Kidney glomerular epithelial cell (primary cell): Measurements from ENCODE around the gene MRC2.
"Not testable (repeated sequence)": the region's sequence is repeated elsewhere in the genome, so short reads cannot be mapped to it uniquely, and the experiment has no call there.

Experiments
- DNase-seq: peaks from one replicate; lab custom pipeline; 2025; lab: John Stamatoyannopoulos, UW

The MRC2 gene

GRCh38 chr17:62679866-62680377, 52.5 kb downstream of the MRC2 start:
- DNase-seq: no peak

DNA sequence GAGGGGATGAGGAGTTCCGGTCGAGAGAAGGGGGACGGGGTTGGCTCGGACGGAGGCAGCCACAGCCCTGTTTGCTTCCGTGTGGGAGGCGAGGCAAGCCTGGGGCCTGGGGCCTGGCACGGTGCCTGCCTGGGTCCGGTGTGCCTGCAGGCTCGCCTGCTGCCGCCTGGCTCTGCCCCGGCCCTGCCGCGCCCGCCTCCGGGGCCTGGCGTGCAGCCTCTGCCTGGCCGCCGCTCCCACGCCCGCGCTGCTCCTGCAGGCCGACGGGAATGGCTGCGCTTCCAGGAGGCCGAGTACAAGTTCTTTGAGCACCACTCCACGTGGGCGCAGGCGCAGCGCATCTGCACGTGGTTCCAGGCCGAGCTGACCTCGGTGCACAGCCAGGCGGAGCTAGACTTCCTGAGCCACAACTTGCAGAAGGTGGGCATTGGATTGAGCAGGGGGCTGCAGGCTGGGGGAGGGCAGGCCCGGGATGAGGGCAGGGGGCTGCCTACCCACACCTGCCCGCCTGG, 53.1 kb downstream of the MRC2 start:
- DNase-seq: no peak

GRCh38 chr17:62681061-62681938, 53.8 kb downstream of the MRC2 start:
- DNase-seq: no peak

DNA sequence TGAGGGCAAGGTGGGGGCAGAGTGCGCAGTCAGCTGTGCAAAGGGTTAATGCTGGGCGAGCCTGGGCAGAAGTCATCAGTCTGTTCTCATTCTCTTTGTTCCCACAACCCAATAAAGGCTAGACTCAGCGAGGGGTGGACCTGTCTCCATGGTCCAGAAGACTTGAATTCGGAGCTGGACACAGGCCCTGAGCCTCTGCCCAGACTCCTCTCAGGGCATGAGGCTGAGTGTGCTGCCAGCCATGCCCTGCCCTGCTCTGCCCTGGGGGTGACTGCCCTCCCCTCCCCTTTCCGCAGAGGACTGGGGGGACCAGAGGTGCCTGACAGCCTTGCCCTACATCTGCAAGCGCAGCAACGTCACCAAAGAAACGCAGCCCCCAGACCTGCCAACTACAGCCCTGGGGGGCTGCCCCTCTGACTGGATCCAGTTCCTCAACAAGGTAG, 54.5 kb downstream of the MRC2 start:
- no peak for DNase-seq

DNA sequence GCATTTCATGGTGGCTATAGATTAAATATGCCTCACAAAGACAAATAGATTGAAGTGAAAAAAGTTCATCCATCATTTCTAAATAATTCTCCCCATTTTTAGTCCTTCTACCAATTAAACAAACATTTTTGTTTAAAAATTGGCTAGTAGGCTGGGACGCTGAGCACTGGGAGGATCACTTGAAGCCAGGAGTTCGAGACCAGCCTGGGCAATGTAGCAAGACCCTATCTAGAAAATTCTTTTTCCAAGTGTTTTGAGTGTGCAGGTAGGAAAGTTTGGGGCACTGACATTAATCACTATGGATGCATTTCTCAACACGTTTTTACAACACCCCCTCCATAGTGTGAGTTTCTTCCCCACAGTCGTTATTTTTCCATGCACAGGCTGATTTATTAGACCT, 56.7 kb downstream of the MRC2 start:
- DNase-seq: no peak

GRCh38 chr17:62687997-62688396, 60.5 kb downstream of the MRC2 start:
- no peak for DNase-seq

GRCh38 chr17:62688398-62689160, 61.1 kb downstream of the MRC2 start:
- no peak for DNase-seq

- no peak for DNase-seq
Observed at GRCh38 chr17:62689441-62690167, 62.1 kb downstream of the MRC2 start.

- DNase-seq: no peak
Observed at GRCh38 chr17:62690168-62690897, 62.9 kb downstream of the MRC2 start.

GRCh38 chr17:62691589-62691915, 64.1 kb downstream of the MRC2 start:
- DNase-seq: not testable (repeated sequence)

DNA sequence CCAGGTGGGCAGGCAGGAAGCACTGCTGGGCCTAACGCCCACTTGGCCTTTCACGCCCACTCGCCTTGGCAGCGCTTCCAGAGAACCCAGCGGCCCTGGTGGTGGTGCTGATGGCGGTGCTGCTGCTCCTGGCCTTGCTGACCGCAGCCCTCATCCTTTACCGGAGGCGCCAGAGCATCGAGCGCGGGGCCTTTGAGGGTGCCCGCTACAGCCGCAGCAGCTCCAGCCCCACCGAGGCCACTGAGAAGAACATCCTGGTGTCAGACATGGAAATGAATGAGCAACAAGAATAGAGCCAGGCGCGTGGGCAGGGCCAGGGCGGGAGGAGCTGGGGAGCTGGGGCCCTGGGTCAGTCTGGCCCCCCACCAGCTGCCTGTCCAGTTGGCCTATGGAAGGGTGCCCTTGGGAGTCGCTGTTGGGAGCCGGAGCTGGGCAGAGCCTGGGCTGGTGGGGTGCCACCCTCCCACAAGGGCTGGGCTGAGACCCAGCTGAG, 64.7 kb downstream of the MRC2 start:
- DNase-seq: no peak

DNA sequence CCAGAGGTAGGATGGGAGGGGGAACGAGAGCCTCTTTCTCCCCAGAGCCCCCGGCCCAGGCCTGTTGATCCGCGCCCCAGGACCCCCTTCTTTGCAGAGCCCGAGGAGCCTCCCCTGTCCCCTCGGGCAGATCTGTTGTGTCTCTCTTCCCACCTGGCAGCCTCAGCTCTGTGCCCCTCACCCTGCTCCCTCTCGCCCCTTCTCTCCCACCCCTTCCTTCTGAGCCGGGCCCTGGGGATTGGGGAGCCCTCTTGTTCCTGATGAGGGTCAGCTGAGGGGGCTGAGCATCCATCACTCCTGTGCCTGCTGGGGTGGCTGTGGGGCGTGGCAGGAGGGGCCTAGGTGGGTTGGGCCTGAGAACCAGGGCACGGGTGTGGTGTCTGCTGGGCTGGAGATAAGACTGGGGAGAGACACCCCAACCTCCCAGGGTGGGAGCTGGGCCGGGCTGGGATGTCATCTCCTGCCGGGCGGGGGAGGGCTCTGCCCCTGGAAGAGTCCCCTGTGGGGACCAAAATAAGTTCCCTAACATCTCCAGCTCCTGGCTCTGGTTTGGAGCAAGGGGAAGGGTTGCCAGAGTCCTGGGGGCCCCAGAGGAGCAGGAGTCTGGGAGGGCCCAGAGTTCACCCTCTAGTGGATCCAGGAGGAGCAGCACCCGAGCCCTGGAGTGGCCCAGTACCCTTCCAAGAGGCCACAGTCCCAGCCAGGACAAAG, 65.4 kb downstream of the MRC2 start:
- DNase-seq: no peak

- DNase-seq: no peak
Observed at GRCh38 chr17:62693616-62694409, 66.3 kb downstream of the MRC2 start.

- not testable (repeated sequence) for DNase-seq
Observed at GRCh38 chr17:62695093-62695738, 67.7 kb downstream of the MRC2 start.

DNA sequence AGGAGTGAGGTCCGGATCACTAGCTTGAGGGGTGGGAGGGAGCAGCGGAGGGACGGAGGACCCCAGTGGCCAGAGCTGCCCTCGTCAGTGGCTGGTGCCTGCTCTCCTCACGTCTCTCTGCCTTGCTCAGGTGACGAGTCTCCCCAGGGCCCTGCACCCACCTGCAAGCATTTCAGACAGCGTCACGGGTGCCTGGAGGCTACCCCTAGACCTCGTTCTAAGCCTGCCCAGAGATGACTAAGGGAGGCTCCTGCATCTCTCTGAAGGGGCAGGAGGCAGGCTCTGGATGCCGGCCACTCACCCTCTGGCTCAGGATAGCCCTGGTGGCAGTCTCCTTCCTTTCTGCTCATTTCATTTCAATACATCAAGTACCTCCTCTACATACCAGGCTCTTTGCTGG, 68.8 kb downstream of the MRC2 start:
- DNase-seq: no peak

GRCh38 chr17:62696726-62697490, 69.4 kb downstream of the MRC2 start:
- DNase-seq: no peak

DNA sequence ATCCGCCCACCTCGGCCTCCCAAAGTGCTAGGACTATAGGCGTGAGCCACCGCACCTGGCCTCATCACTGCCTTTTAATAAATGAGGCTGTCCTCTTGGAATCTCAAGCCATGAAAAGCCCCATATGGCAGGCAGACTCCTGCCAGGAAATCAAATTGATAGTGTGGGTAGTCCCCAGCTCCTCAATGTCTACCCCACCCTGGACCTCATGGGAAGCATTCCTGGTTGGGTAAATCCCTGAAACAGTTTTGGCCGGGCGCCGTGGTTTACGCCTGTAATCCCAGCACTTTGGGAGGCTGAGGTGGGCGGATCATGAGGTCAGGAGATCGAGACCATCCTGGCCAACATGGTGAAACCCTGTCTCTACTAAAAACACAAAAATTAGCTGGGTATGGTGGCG, 71.0 kb downstream of the MRC2 start:
- not testable (repeated sequence) for DNase-seq

DNA sequence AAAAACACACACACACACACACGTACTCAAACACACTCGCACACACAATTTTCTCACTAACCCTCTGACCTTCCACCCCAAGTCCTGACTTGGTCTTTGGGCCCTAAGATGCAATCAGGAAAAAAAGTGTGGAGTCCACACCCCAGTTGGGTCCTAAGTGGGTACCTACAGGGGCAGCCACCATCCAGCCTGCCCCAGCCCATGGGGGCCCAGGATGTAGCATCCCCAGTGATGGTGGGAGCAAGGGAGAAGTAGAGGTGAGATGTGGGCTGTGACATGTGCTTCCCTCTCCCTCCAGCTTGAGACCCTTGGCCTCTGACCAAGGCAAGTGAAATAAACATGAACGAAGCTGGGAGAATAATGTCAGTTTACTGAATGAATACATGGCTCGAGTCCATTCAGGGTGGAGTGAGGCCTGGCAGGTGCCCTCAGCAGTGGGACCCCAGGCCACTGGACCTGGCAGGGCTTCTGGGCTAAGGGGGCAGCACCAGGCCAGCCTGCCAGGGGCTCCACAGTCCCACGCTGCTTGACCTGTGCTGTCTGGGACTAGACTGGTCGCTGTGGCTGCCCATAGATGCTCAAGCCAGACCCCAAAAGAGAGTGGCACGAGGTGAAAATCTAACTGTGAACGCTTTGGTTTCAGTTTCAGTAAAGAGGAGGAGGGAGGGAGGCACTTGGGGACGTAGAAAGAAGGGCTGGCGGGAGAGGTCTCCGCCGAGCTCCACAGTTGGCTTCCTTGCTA, 73.7 kb downstream of the MRC2 start:
- no peak for DNase-seq
